Upper lobe of right lung (tissue), 1 donor: Measurements from ENCODE around the gene TSPEAR. TPM values are rescaled to one million over a fixed set of nuclear protein-coding genes. Genes with fewer than 3 reads are reported as not detected.
A peak's percentile ranks its signal among the peaks of the same experiment; 100 is the strongest.

ENCODE experiments used
- ATAC-seq: fragments of 200-7000 bp; cut with Tn5 transposase; one replicate; pipeline ENCODE4 v1.9.1; 2020; ENCODE audit warnings: mild to moderate bottlenecking, moderate library complexity
- DNase-seq: peaks from one replicate; pipeline ENCODE4 v3.0.0-alpha.2; 2020
- H3K27ac ChIP-seq: fragments of 200-600 bp; one replicate; pipeline ENCODE4 v1.8.0; 2022
- H3K27me3 ChIP-seq: fragments of 200-600 bp; one replicate; pipeline ENCODE4 v1.8.0; 2022; ENCODE audit warnings: mild to moderate bottlenecking
- H3K36me3 ChIP-seq: fragments of 200-600 bp; one replicate; pipeline ENCODE4 v1.8.0; 2022
- H3K4me1 ChIP-seq: fragments of 200-600 bp; one replicate; pipeline ENCODE4 v1.8.0; 2022
- H3K4me3 ChIP-seq: fragments of 200-600 bp; one replicate; pipeline ENCODE4 v1.8.0; 2022; ENCODE audit warnings: mild to moderate bottlenecking
- H3K9me3 ChIP-seq: fragments of 200-600 bp; one replicate; pipeline ENCODE4 v1.8.0; 2022
- intact Hi-C: fragments of 100-400 bp; cut with DNase I; formaldehyde crosslinking; loops from one replicate; pipeline ENCODE4 v1.11.0; 2022
- total RNA-seq: library from RNA; stranded (reverse); fragmentation: NEBNext Ultra II Directional; extraction: Animal tissue kit (Norgen Biotek cat#: 25700); gene quantifications from one replicate; pipeline ENCODE4 v1.2.1, GENCODE V29; 2021
- TF ChIP-seq, protein P1 (sequence below): fragments of 200-600 bp; IDR thresholded peaks from one replicate; pipeline ENCODE4 v1.8.0; 2022; ENCODE audit warnings: antibody characterized with exemption
- donor health status: DM: no; HTN: yes; CAD: no; lungs with severe emphysema.

TSPEAR gene
- total RNA-seq, 1 donor from 2014 or later, result 0.23 TPM

- no peak for DNase-seq
- Histone ChIP-seq H3K36me3 (no peaks in the 10 kb centered on the region), H3K4me1 (no peaks in the 10 kb centered on the region), H3K9me3 (peaks cover 9% of the 10 kb centered on the region), H3K27me3 (no peaks in the 10 kb centered on the region), H3K4me3 (no peak overlapping the region), H3K27ac (peak overlapping the region; percentile 55)
- ATAC-seq, result peak; percentile 19
- intact Hi-C loops, result no loop called here
- TF ChIP-seq, protein P1, sequence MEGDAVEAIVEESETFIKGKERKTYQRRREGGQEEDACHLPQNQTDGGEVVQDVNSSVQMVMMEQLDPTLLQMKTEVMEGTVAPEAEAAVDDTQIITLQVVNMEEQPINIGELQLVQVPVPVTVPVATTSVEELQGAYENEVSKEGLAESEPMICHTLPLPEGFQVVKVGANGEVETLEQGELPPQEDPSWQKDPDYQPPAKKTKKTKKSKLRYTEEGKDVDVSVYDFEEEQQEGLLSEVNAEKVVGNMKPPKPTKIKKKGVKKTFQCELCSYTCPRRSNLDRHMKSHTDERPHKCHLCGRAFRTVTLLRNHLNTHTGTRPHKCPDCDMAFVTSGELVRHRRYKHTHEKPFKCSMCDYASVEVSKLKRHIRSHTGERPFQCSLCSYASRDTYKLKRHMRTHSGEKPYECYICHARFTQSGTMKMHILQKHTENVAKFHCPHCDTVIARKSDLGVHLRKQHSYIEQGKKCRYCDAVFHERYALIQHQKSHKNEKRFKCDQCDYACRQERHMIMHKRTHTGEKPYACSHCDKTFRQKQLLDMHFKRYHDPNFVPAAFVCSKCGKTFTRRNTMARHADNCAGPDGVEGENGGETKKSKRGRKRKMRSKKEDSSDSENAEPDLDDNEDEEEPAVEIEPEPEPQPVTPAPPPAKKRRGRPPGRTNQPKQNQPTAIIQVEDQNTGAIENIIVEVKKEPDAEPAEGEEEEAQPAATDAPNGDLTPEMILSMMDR, result no peak
These were observed 214.5 kb downstream of the TSPEAR start for GRCh38 chr21:44496564-44497550.

GRCh38 chr21:44495611-44496563, 215.5 kb downstream of the TSPEAR start:
- TF ChIP-seq, protein P1, result no peak
- Histone ChIP-seq H3K27me3 (no peaks in the 10 kb centered on the region), H3K9me3 (peaks cover 9% of the 10 kb centered on the region), H3K27ac (peak overlapping the region; percentile 55), H3K4me3 (no peak overlapping the region), H3K36me3 (no peaks in the 10 kb centered on the region), H3K4me1 (no peaks in the 10 kb centered on the region)
- intact Hi-C loops, result no loop called here
- DNase-seq (no peak), ATAC-seq (no peak)

DNA sequence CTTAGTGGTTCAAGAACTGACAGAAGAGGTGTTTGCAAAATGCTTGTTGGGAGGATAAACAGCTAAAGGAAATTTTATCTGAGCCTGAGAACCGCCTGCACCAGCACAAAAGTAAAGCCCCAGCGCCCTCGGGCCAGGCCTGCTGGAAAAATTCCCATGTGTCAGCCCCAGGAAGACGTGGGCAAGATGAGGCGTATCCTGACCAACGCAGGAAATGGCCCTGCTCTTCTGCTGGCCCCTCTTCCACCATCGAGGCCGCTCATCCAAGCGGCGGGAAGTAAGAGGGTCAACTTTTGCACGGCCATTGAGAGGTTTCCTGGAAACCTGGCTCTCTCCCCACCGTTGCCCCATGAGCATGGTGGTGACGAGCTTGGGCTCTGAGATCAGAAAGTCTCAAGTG, 216.4 kb downstream of the TSPEAR start:
- peaks cover 9% of the 10 kb centered on the region for H3K9me3 ChIP-seq
- no peaks in the 10 kb centered on the region for H3K36me3 ChIP-seq
- no peaks in the 10 kb centered on the region for H3K27me3 ChIP-seq
- ATAC-seq (no peak), DNase-seq (no peak)
- no peak overlapping the region for H3K27ac ChIP-seq
- H3K4me1 ChIP-seq, result no peaks in the 10 kb centered on the region
- H3K4me3 ChIP-seq, result no peak overlapping the region
- intact Hi-C loops, result no loop called here
- TF ChIP-seq, protein P1, result no peak

DNA sequence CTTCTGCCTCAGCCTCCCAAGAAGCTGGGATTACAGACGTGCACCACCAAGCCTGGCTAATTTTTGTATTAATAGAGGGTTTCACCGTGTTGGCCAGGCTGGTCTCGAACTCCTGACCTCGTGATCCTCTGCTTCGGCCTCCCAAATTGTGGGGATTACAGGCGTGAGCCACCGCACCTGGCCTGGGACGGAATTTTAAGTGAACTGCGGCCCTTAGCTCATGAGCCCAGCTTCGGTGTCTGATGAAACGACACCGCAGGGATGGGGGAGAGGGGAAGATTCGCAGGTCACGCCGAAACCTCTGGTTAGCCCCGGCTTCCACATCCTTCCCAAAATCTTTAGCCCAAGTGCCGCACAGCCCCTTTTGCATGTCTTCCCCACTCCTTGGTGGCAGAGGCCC, 217.0 kb downstream of the TSPEAR start:
- no peaks in the 10 kb centered on the region for H3K36me3 ChIP-seq
- H3K9me3 ChIP-seq, result peaks cover 9% of the 10 kb centered on the region
- no peak for DNase-seq
- no peaks in the 10 kb centered on the region for H3K4me1 ChIP-seq
- ATAC-seq, result no peak
- intact Hi-C loops, result no loop called here
- no peak overlapping the region for H3K27ac ChIP-seq
- no peak overlapping the region for H3K4me3 ChIP-seq
- TF ChIP-seq, protein P1, result no peak
- H3K27me3 ChIP-seq, result no peaks in the 10 kb centered on the region

- peaks cover 9% of the 10 kb centered on the region for H3K9me3 ChIP-seq
- H3K36me3 ChIP-seq, result no peaks in the 10 kb centered on the region
- TF ChIP-seq, protein P1, result no peak
- DNase-seq (no peak), ATAC-seq (no peak)
- no peaks in the 10 kb centered on the region for H3K27me3 ChIP-seq
- H3K4me1 ChIP-seq, result no peaks in the 10 kb centered on the region
- H3K4me3 ChIP-seq, result no peak overlapping the region
- peak overlapping the region; percentile 25 for H3K27ac ChIP-seq
- intact Hi-C loops, result no loop called here
These were observed 218.6 kb downstream of the TSPEAR start for GRCh38 chr21:44492567-44493385.
